LNCaP clone FGC (cell line): Measurements from ENCODE around the gene BTG3.
A peak's percentile ranks its signal among the peaks of the same experiment; 100 is the strongest.

Experiments
- DNase-seq: peaks from one replicate; pipeline ENCODE4 v3.0.0-alpha.2; 2011; ENCODE audit warnings: low read depth
- H3K4me3 ChIP-seq: 2 replicates; pipeline ENCODE4 v1.5.1; 2011; ENCODE audit warnings: mild to moderate bottlenecking, low read depth, low read length, control low read depth
- CTCF ChIP-seq: IDR thresholded peaks from 2 replicates; pipeline ENCODE4 v1.5.1; 2012; ENCODE audit warnings: mild to moderate bottlenecking; ENCODE audit not compliant: control insufficient read depth, insufficient read depth; ENCODE audit errors: extremely low read depth

BTG3 gene, protein sequence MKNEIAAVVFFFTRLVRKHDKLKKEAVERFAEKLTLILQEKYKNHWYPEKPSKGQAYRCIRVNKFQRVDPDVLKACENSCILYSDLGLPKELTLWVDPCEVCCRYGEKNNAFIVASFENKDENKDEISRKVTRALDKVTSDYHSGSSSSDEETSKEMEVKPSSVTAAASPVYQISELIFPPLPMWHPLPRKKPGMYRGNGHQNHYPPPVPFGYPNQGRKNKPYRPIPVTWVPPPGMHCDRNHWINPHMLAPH

GRCh38 chr21:17612565-17613241, at the start of gene BTG3:
Gene BTG3 (minus strand): TSS chr21:17612901. CDS start chr21:17609144, 3,757 bp downstream.
- H3K4me3 ChIP-seq, result peak within 1 kb of the TSS; percentile 73
- TF ChIP-seq CTCF, result no peak
- no peak for DNase-seq

GRCh38 chr21:17660862-17661261, 48.2 kb upstream of the BTG3 start:
- no peak for TF ChIP-seq CTCF
- no peak for DNase-seq
- H3K4me3 ChIP-seq, result no peak overlapping the region

GRCh38 chr21:17660452-17660851, 47.8 kb upstream of the BTG3 start:
- H3K4me3 ChIP-seq, result no peak overlapping the region
- no peak for DNase-seq
- TF ChIP-seq CTCF, result no peak

DNA sequence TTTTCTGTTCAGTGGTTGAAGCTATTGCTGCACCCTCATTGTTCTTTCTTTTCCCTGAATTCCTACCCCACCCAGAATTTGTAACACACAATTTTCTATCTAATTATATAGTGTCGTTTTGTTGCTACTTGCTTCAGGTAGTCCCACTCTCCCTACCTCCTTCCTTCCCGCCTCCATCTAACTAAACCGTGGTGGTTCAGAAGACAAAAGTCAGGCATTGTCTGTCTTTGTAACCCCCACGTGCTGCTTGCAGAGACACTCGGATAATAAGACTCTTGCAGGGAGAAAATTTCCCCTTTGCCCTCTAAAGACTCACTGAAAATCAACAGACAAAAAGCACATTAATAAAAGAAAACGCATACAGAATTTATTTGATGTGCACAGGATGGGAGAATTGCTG, 46.2 kb upstream of the BTG3 start:
- H3K4me3 ChIP-seq, result no peak overlapping the region
- DNase-seq, result no peak
- TF ChIP-seq CTCF, result no peak

- no peak for DNase-seq
- H3K4me3 ChIP-seq, result no peak overlapping the region
- TF ChIP-seq CTCF, result no peak
Observed at GRCh38 chr21:17651526-17651925, 38.8 kb upstream of the BTG3 start.

GRCh38 chr21:17650292-17650691, 37.6 kb upstream of the BTG3 start:
- DNase-seq, result no peak
- no peak overlapping the region for H3K4me3 ChIP-seq
- TF ChIP-seq CTCF, result no peak
